Measurements from ENCODE around the gene CTRB2.
"Not testable (repeated sequence)": the region's sequence is repeated elsewhere in the genome, so short reads cannot be mapped to it uniquely, and the experiment has no call there.

CTRB2 gene

GRCh38 chr16:75209944-75210343 lies 3.0 kb upstream of the CTRB2 start:
- no peak for TF ChIP-seq ZFX (IDR thresholded peaks at IDR 0.05; ENCODE audit: borderline replicate concordance)
- TF ChIP-seq CTCF (IDR thresholded peaks at IDR 0.05) = no peak
- H3K27ac ChIP-seq = no peak overlapping the region

GRCh38 chr16:75209514-75209913 lies 2.6 kb upstream of the CTRB2 start:
- H3K27ac ChIP-seq = not testable (repeated sequence)

GRCh38 chr16:75208861-75209505 lies 2.0 kb upstream of the CTRB2 start:
- TF ChIP-seq CTCF (IDR thresholded peaks at IDR 0.05) (no peak), ZFX (IDR thresholded peaks at IDR 0.05; ENCODE audit: borderline replicate concordance) (no peak)
- no peak overlapping the region for H3K27ac ChIP-seq

- no peak overlapping the region for H3K27ac ChIP-seq
- TF ChIP-seq ZFX (IDR thresholded peaks at IDR 0.05; ENCODE audit: borderline replicate concordance) = no peak
- no peak for TF ChIP-seq CTCF (IDR thresholded peaks at IDR 0.05)
Observed at GRCh38 chr16:75208242-75208825, 1.4 kb upstream of the CTRB2 start.

- H3K27ac ChIP-seq = no peak overlapping the region
- TF ChIP-seq ZFX (IDR thresholded peaks at IDR 0.05; ENCODE audit: borderline replicate concordance) (no peak), CTCF (IDR thresholded peaks at IDR 0.05) (no peak)
Observed at GRCh38 chr16:75207831-75208230, 870 bp upstream of the CTRB2 start.

GRCh38 chr16:75205961-75206748 lies 806 bp downstream of the CTRB2 start:
- H3K27ac ChIP-seq = not testable (repeated sequence)

GRCh38 chr16:75205438-75205837 lies 1.5 kb downstream of the CTRB2 start:
- H3K27ac ChIP-seq = not testable (repeated sequence)

GRCh38 chr16:75204905-75205304 lies 2.1 kb downstream of the CTRB2 start:
- not testable (repeated sequence) for H3K27ac ChIP-seq

- no peak overlapping the region for H3K27ac ChIP-seq
- TF ChIP-seq CTCF (IDR thresholded peaks at IDR 0.05) = no peak
- no peak for TF ChIP-seq ZFX (IDR thresholded peaks at IDR 0.05; ENCODE audit: borderline replicate concordance)
Observed at GRCh38 chr16:75204410-75204758, 2.6 kb downstream of the CTRB2 start.
